HepG2 (cell line): ENCODE measurements around the gene ACTL7B. TPM values are rescaled to one million over a fixed set of nuclear protein-coding genes. Genes with fewer than 3 reads are reported as not detected.

Experiments used
- ARNT ChIP-seq: fragments of 450-650 bp; IDR thresholded peaks from 2 replicates; pipeline ENCODE4 v1.6.1; 2017
- ATAD3A ChIP-seq: sonication (generic); formaldehyde crosslinking; IDR thresholded peaks from 2 replicates; pipeline ENCODE4 v1.4.0; 2020; ENCODE audit warnings: missing genetic modification reagents
- ELF3 ChIP-seq: IDR thresholded peaks from 2 replicates; pipeline ENCODE4 v1.6.1; 2016; ENCODE audit warnings: missing genetic modification reagents, missing compliant biosample characterization
- FOXP1 ChIP-seq, 2 experiments: fragments of 450-650 bp in 1 of 2; IDR thresholded peaks; 2 replicates each; pipeline ENCODE4 v1.6.1; 2017 to 2018; ENCODE audit warnings: antibody characterized with exemption in 1 of 2
- NFYC ChIP-seq: IDR thresholded peaks from 2 replicates; pipeline ENCODE4 v1.6.1; 2016; ENCODE audit warnings: missing genetic modification reagents, missing compliant biosample characterization
- TEAD3 ChIP-seq: optimal IDR thresholded peaks from 2 replicates; pipeline ENCODE3; 2016; ENCODE audit warnings: borderline replicate concordance
- ZFP36L2 ChIP-seq: sonication (generic); formaldehyde crosslinking; IDR thresholded peaks from 2 replicates; pipeline ENCODE4 v1.4.0; 2020; ENCODE audit warnings: missing genetic modification reagents
- ZNF343 ChIP-seq: sonication (generic); formaldehyde crosslinking; IDR thresholded peaks from 2 replicates; pipeline ENCODE4 v1.4.0; 2020; ENCODE audit warnings: mild to moderate bottlenecking, missing genetic modification reagents
- ZNF672 ChIP-seq: sonication (generic); formaldehyde crosslinking; IDR thresholded peaks from 2 replicates; pipeline ENCODE4 v1.8.1; 2022; ENCODE audit warnings: missing genetic modification reagents
- ZSCAN12 ChIP-seq: sonication (generic); formaldehyde crosslinking; IDR thresholded peaks from 2 replicates; pipeline ENCODE4 v1.9.0; 2021; ENCODE audit warnings: mild to moderate bottlenecking, missing genetic modification reagents
- polyA plus RNA-seq, 8 experiments: library from polyadenylated mRNA; depleted of rRNA in 3 of 8; stranded (reverse) in 7 of 8; unstranded in 1 of 8; fragments of >200 nt; fragmentation: Illumina TruSeq in 4 of 8; extraction: Trizol in 4 of 8; gene quantifications; 2 replicates each; pipeline versions ENCODE4 v1.2.1 to v1.2.3, GENCODE V29; 2011 to 2016; ENCODE audit warnings: low read depth in 4 of 8, missing spikeins in 1 of 8, mixed read lengths in 1 of 8; ENCODE audit not compliant: insufficient read depth in 1 of 8
- total RNA-seq, 5 experiments: library from RNA; depleted of rRNA; stranded (reverse); fragments of >200 nt; fragmentation: Illumina TruSeq; extraction: Trizol; gene quantifications; 2 replicates each; pipeline ENCODE4 v1.2.3, GENCODE V29; 2016; ENCODE audit warnings: low read depth in 1 of 5
- TF ChIP-seq, protein P1 (sequence below): sonication (generic); formaldehyde crosslinking; conservative IDR thresholded peaks from 2 replicates; pipeline ENCODE4 v1.8.0; 2022; ENCODE audit warnings: low read depth, missing genetic modification reagents
- TF ChIP-seq, protein P2 (sequence below): IDR thresholded peaks from 2 replicates; pipeline ENCODE4 v1.6.1; 2016; ENCODE audit warnings: low read depth, missing genetic modification reagents, missing compliant biosample characterization
- TF ChIP-seq, protein P3 (sequence below), 2 experiments: sonication (generic) in 1 of 2; formaldehyde crosslinking in 1 of 2; IDR thresholded peaks; 2 replicates each; pipeline versions ENCODE4 v1.4.0 to v1.6.1; 2016 to 2020; ENCODE audit warnings: borderline replicate concordance in 1 of 2, low read depth in 1 of 2, mild to moderate bottlenecking in 1 of 2, missing genetic modification reagents in 1 of 2
- TF ChIP-seq, protein P4 (sequence below): sonication (generic); formaldehyde crosslinking; IDR thresholded peaks from 2 replicates; pipeline ENCODE4 v1.8.1; 2023; ENCODE audit warnings: mild to moderate bottlenecking, inconsistent platforms, moderate library complexity, missing genetic modification reagents, borderline replicate concordance
- TF ChIP-seq, protein P5 (sequence below): sonication (generic); formaldehyde crosslinking; IDR thresholded peaks from 2 replicates; pipeline ENCODE4 v1.8.0; 2022; ENCODE audit warnings: low read depth, missing genetic modification reagents

Gene ACTL7B
- total and polyA plus RNA-seq, 2 of the 13 experiments (the other 11 are each of a cell fraction or from before 2014, with no cell fraction given), result 0.07 to 0.11 TPM

DNA sequence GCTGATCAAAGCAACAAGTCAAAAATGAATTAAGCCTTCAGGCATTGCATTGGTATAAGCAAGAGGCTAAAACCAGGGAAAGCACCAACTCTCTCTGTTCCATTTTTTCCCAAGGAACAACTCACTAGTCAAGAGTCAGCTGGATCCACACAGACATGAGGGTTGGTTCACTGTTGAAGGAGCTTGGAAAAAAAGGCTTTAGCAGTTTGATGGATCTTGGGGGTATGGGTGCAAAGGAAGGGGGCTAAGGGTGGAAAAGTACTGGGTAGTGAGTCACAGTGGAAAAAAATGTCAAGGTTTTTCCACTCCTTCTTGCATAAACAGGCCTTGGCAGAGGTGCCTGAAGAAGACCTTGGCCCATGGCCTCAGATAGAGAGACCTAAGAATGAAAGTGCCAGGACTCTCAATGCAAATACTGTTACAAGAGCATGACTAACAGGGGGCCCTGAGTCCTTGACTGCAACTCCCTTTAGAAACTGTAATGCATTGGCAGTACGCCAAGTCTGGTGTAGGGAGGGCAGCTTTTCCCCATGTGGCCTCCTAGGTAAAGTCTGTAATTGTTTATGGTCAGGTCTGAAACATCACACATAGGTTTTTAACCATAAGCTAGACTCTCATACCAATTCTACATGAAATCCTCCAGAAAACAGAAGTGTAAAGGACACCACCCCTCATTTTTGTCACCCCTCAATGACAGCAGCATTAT is 30.0 kb upstream of the ACTL7B start (continued):
- TF ChIP-seq, protein P1, sequence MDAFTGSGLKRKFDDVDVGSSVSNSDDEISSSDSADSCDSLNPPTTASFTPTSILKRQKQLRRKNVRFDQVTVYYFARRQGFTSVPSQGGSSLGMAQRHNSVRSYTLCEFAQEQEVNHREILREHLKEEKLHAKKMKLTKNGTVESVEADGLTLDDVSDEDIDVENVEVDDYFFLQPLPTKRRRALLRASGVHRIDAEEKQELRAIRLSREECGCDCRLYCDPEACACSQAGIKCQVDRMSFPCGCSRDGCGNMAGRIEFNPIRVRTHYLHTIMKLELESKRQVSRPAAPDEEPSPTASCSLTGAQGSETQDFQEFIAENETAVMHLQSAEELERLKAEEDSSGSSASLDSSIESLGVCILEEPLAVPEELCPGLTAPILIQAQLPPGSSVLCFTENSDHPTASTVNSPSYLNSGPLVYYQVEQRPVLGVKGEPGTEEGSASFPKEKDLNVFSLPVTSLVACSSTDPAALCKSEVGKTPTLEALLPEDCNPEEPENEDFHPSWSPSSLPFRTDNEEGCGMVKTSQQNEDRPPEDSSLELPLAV (CRISPR knock-in tag), result no peak
- TF ChIP-seq TEAD3 (peak; percentile 93), NFYC (CRISPR knock-in tag) (no peak; the same call in 1 of the 2 replicates), ZNF343 (CRISPR knock-in tag) (no peak), ARNT (no peak), ATAD3A (no peak), FOXP1 (IDR thresholded peaks at IDR 0.05) (no peak), FOXP1 (CRISPR knock-in tag; IDR thresholded peaks at IDR 0.05) (peak; percentile 96), ZNF672 (CRISPR knock-in tag) (no peak), ZSCAN12 (no peak), ELF3 (CRISPR knock-in tag) (peak; percentile 82; the same call in 1 of the 2 replicates), ZFP36L2 (CRISPR knock-in tag) (peak; percentile 65; the same call in 1 of the 2 replicates)
- TF ChIP-seq, protein P2, sequence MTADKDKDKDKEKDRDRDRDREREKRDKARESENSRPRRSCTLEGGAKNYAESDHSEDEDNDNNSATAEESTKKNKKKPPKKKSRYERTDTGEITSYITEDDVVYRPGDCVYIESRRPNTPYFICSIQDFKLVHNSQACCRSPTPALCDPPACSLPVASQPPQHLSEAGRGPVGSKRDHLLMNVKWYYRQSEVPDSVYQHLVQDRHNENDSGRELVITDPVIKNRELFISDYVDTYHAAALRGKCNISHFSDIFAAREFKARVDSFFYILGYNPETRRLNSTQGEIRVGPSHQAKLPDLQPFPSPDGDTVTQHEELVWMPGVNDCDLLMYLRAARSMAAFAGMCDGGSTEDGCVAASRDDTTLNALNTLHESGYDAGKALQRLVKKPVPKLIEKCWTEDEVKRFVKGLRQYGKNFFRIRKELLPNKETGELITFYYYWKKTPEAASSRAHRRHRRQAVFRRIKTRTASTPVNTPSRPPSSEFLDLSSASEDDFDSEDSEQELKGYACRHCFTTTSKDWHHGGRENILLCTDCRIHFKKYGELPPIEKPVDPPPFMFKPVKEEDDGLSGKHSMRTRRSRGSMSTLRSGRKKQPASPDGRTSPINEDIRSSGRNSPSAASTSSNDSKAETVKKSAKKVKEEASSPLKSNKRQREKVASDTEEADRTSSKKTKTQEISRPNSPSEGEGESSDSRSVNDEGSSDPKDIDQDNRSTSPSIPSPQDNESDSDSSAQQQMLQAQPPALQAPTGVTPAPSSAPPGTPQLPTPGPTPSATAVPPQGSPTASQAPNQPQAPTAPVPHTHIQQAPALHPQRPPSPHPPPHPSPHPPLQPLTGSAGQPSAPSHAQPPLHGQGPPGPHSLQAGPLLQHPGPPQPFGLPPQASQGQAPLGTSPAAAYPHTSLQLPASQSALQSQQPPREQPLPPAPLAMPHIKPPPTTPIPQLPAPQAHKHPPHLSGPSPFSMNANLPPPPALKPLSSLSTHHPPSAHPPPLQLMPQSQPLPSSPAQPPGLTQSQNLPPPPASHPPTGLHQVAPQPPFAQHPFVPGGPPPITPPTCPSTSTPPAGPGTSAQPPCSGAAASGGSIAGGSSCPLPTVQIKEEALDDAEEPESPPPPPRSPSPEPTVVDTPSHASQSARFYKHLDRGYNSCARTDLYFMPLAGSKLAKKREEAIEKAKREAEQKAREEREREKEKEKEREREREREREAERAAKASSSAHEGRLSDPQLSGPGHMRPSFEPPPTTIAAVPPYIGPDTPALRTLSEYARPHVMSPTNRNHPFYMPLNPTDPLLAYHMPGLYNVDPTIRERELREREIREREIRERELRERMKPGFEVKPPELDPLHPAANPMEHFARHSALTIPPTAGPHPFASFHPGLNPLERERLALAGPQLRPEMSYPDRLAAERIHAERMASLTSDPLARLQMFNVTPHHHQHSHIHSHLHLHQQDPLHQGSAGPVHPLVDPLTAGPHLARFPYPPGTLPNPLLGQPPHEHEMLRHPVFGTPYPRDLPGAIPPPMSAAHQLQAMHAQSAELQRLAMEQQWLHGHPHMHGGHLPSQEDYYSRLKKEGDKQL, result peak; percentile 90
- TF ChIP-seq, protein P3, sequence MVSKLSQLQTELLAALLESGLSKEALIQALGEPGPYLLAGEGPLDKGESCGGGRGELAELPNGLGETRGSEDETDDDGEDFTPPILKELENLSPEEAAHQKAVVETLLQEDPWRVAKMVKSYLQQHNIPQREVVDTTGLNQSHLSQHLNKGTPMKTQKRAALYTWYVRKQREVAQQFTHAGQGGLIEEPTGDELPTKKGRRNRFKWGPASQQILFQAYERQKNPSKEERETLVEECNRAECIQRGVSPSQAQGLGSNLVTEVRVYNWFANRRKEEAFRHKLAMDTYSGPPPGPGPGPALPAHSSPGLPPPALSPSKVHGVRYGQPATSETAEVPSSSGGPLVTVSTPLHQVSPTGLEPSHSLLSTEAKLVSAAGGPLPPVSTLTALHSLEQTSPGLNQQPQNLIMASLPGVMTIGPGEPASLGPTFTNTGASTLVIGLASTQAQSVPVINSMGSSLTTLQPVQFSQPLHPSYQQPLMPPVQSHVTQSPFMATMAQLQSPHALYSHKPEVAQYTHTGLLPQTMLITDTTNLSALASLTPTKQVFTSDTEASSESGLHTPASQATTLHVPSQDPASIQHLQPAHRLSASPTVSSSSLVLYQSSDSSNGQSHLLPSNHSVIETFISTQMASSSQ (IDR thresholded peaks at IDR 0.05; ENCODE audit: low read depth), result peak; percentile 80; the same call in 1 of the 2 replicates
- TF ChIP-seq, protein P3 (CRISPR knock-in tag; IDR thresholded peaks at IDR 0.05; ENCODE audit: borderline replicate concordance), result peak; percentile 94
- TF ChIP-seq, protein P4, sequence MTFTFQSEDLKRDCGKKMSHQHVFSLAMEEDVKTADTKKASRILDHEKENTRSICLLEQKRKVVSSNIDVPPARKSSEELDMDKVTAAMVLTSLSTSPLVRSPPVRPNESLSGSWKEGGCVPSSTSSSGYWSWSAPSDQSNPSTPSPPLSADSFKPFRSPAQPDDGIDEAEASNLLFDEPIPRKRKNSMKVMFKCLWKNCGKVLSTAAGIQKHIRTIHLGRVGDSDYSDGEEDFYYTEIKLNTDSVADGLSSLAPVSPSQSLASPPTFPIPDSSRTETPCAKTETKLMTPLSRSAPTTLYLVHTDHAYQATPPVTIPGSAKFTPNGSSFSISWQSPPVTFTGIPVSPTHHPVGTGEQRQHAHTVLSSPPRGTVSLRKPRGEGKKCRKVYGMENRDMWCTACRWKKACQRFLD (CRISPR knock-in tag), result no peak
- TF ChIP-seq, protein P5, sequence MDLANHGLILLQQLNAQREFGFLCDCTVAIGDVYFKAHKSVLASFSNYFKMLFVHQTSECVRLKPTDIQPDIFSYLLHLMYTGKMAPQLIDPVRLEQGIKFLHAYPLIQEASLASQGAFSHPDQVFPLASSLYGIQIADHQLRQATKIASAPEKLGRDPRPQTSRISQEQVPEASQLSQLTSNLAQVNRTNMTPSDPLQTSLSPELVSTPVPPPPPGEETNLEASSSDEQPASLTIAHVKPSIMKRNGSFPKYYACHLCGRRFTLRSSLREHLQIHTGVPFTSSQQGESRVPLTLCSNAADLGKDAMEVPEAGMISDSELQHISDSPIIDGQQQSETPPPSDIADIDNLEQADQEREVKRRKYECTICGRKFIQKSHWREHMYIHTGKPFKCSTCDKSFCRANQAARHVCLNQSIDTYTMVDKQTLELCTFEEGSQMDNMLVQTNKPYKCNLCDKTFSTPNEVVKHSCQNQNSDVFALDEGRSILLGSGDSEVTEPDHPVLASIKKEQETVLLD (CRISPR knock-in tag), result no peak
